T-helper 22 cell (primary cell): ENCODE results near the gene NUP214.

ENCODE experiments used
- DNase-seq: peaks from one replicate; pipeline ENCODE4 v3.0.0-alpha.2; 2020; ENCODE audit warnings: low read depth

The NUP214 gene

GRCh38 chr9:131125288-131126058, at the start of gene NUP214:
Gene NUP214, plus strand, starts transcription at chr9:131125586. Its CDS starts 119 bp downstream, at chr9:131125705.
- peak; percentile 98 for DNase-seq

GRCh38 chr9:131076347-131077195, 48.8 kb upstream of the NUP214 start:
- DNase-seq = no peak

DNA sequence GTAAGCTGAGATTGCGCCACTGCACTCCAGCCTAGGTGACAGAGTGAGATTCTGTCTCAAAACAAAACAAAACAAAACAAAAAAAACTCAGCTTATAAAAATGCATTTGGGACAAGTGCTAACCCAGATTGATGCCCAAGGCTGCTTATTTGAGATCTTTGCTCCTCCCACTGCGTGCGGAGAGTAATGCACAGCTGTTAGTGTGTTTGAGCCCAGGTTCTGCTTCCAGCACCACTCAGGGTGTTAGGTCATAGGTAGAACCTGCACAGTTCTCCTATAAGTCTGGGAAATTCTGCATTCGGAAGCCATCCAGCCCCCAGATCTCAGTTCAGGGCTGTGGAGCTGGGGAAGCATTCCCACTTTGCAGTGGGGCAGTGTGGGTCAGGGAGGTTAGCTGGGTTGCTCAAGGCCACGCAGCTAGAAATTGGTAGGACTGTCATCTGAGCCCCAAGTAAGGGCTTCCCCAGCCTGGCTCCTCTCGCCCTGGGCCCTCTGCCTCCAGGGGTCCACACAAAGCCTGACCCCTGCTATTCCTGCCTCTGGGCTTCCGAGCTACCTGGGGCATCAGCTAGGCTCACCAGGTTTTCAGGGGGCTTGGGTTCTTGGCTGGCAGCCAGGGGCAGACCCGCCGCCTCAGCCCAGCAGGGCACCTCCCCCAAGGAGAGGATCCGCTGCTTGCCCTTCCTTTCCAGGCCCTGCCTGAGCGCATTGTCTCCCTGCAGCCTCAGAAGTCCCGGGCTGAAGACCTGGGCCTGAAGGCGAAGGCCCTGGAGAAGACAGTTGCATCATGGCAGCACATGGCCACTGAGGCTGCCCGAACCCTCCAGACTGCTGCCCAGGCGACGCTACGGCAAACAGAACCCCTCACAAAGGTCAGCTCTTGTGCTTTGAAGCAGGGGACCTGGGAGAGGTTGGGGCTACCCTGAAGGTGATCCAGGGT, 46.7 kb upstream of the NUP214 start:
- DNase-seq = no peak

DNA sequence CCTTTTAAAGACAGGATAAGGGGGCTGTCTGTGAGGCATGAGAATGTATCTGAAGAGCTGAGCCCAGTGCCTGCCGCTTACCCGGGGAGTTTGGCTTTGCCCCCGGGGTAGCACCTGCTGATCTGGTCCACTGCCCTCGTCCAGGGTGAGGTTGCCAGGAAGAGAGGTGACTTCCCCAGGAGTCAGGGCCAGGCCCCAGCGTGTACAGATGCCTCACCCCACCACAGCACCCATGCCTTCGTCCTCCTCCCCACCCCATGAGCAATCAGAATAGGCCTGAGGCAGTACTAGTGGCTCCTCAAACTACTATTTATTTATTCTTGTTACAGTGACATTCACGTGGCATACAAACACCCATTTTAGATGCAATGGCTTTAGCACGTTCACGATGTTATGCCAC, 44.8 kb upstream of the NUP214 start:
- DNase-seq = no peak

DNA sequence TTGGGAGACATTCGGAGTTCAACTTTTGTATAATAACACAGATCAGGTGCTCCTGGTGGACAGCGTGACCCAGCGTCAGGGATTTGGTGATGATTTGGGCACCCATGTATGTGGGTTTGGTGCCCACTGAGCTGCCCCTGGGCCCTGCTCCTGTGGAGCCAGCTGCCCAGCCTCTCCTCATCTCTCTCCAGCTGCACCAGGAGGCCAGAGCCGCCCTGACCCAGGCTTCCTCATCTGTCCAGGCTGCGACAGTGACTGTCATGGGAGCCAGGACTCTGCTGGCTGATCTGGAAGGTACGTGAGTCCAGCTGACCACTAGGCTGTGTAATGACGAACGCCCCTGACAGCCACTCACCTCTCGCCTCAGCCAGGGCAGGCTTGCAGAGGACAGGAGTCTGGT, 43.5 kb upstream of the NUP214 start:
- DNase-seq = no peak

- DNase-seq = no peak
Observed at GRCh38 chr9:131082774-131083512, 42.4 kb upstream of the NUP214 start.

DNA sequence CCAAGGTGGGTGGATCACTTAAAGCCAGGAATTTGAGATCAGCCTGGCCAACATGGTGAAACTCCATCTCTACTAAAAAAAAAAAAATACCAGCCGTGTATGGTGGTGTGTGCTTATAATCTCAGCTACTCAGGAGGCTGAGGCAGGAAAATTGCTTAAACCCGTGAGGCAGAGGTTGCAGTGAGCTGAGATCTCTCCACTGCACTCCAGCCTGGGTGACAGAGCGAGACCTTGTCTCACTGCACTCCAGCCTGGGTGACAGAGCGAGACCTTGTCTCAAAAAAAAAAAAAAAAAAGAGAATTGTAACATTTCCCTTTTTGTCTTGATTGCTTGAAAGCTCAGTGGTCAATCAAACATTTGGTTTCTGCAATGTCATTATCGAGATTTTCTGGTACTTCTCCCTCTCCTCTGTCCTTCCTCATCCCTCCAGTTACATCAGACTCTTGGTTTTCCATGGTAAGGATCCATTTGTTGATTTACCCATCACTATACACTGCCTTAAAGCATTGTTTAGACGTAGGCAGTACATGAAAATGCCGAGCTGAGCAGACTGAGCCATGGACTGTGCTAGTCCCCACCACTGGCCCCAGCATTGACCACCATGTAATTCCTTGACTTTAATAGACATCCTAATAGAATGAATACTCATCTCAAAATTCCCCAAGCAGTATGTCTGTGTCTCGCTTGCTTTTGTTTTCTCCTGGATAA, 40.6 kb upstream of the NUP214 start:
- DNase-seq = no peak

- no peak for DNase-seq
Observed at GRCh38 chr9:131085370-131086122, 39.8 kb upstream of the NUP214 start.

GRCh38 chr9:131087354-131087893, 38.0 kb upstream of the NUP214 start:
- no peak for DNase-seq

- no peak for DNase-seq
Observed at GRCh38 chr9:131090025-131090787, 35.2 kb upstream of the NUP214 start.

DNA sequence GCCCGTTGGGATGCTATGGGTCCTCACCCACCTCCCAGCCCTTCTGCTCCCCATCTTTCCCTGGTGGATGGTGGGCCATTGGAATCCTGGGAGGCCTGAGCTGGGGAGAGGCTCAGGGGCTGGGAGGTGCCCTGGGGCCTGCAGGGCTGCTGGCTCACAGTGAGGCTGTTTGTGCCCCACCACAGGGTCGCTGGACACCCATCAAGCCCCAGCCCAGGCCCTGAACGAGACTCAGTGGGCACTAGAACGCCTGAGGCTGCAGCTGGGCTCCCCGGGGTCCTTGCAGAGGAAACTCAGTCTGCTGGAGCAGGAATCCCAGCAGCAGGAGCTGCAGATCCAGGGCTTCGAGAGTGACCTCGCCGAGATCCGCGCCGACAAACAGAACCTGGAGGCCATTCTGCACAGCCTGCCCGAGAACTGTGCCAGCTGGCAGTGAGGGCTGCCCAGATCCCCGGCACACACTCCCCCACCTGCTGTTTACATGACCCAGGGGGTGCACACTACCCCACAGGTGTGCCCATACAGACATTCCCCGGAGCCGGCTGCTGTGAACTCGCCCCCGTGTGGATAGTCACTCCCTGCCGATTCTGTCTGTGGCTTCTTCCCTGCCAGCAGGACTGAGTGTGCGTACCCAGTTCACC, 33.9 kb upstream of the NUP214 start:
- DNase-seq = no peak

- DNase-seq = no peak
Observed at GRCh38 chr9:131092030-131092429, 33.4 kb upstream of the NUP214 start.

DNA sequence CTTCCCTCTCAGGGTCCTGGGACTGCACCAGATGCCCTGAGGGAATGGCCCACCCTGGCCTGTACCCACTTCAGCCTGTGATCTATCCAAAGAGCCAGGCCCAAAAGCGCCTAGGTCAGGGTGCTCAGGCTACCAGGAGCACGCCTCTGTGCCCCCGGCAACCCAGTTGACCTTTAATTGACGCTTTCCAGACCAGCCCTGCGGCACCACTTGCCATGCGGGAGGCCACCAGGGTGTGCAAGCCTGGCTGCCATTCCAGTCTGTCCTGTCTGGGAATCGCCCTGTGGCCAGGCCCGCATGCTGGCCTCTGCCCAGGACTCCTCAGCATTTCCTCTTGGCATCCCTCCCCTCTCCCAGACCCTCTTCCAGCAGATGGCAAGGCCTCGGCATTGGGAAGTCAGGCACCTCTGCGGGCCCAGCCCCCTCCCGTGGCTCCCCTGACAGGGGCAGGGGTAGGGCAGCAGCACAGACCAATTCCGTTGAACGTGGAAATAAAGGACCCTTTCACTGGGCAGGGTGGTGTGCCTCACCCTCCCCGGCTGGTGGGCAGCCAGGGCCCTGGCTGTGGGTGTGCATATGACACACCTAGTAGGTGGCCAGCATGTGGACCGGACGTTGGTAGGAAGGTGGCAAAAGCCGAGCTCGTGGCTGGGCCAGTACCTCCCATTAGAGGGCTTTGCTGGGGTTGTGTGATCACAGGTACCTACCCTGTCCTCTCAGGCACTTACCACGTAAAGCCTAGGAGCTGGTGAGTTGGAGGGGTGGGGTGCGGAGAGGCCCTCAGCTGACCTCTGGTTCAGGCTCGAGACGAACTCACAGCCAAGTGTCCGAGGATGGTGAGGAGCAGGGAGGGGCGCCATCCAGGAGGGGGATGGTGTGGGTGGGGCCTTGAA, 32.6 kb upstream of the NUP214 start:
- no peak for DNase-seq

GRCh38 chr9:131094015-131094414, 31.4 kb upstream of the NUP214 start:
- no peak for DNase-seq

DNA sequence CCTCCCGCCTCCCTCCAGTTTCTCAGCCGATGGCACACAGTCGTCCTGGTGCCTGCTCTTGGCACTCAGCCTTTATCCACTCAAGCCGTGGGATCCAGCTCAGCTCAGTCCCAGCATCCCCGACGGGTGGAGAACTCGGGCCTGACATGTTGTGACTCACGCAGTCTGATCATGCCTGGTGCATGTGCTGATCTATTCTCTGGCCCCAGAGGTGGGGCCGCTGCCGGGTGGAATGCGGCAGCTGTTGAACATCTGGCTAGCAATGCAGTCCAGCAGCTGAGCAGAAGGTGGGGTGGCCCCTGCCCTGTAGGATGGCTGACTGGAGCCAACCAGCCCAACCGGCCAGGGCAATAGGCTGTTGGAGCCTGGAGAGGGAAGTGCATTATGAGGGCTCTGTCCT, 30.8 kb upstream of the NUP214 start:
- DNase-seq = no peak

- DNase-seq = no peak
Observed at GRCh38 chr9:131095666-131096268, 29.6 kb upstream of the NUP214 start.
